Measurements from ENCODE around the gene NRN1. TPM values are rescaled to one million over a fixed set of nuclear protein-coding genes. Genes with fewer than 3 reads are reported as not detected.

Gene NRN1
- total RNA-seq, 1 donor from 2014 or later, result not detected

GRCh38 chr6:5989141-5989723, 17.5 kb downstream of the NRN1 start:
- Mint-ChIP-seq H3K27me3 (peaks cover 60% of the 10 kb centered on the region), H3K9me3 (peaks cover 3% of the 10 kb centered on the region), H3K27ac (no peak overlapping the region), H3K4me3 (no peak overlapping the region), H3K4me1 (peaks cover 2% of the 10 kb centered on the region), H3K36me3 (ENCODE audit: low read depth) (no peaks in the 10 kb centered on the region)
- no peak for ATAC-seq (ENCODE audit: low read depth)
- ChIA-PET CTCF (no interaction called here), POLR2A (no interaction called here)
- no peak for TF ChIP-seq CTCF (IDR thresholded peaks at IDR 0.05)
- intact Hi-C loops (cut with micrococcal nuclease), result no loop called here
- no peak for DNase-seq

- ATAC-seq (ENCODE audit: low read depth), result no peak
Observed at GRCh38 chr6:5986861-5987260, 19.9 kb downstream of the NRN1 start.

GRCh38 chr6:5984150-5985089, 22.3 kb downstream of the NRN1 start:
- intact Hi-C loops (cut with micrococcal nuclease), result no loop called here
- DNase-seq (no peak), ATAC-seq (ENCODE audit: low read depth) (no peak)
- peaks cover 42% of the 10 kb centered on the region for H3K27me3 Mint-ChIP-seq
- peaks cover 5% of the 10 kb centered on the region for H3K9me3 Mint-ChIP-seq
- no peaks in the 10 kb centered on the region for H3K4me1 Mint-ChIP-seq
- ChIA-PET CTCF (no interaction called here), POLR2A (no interaction called here)
- H3K4me3 Mint-ChIP-seq, result no peak overlapping the region
- TF ChIP-seq CTCF (IDR thresholded peaks at IDR 0.05), result no peak
- no peaks in the 10 kb centered on the region for H3K36me3 Mint-ChIP-seq (ENCODE audit: low read depth)
- H3K27ac Mint-ChIP-seq, result no peak overlapping the region

More at GRCh38 chr6:5986861-5987260, 19.9 kb downstream of the NRN1 start:
- TF ChIP-seq CTCF (IDR thresholded peaks at IDR 0.05), result no peak
- intact Hi-C loops (cut with micrococcal nuclease), result no loop called here
- no peak for DNase-seq
- Mint-ChIP-seq H3K4me3 (no peak overlapping the region), H3K36me3 (ENCODE audit: low read depth) (no peaks in the 10 kb centered on the region), H3K4me1 (no peaks in the 10 kb centered on the region), H3K9me3 (no peaks in the 10 kb centered on the region), H3K27me3 (peaks cover 47% of the 10 kb centered on the region), H3K27ac (no peak overlapping the region)
- CTCF ChIA-PET, result no interaction called here
- POLR2A ChIA-PET, result interaction anchor here (0.5 kb wide), 1 partner anchor 1628 kb away, joined by 4 read pairs; no protein-coding TSS in a partner anchor

- ATAC-seq (ENCODE audit: low read depth), result no peak
- ChIA-PET POLR2A (no interaction called here), CTCF (interaction anchor here (1.1 kb wide), 1 partner anchor 510 kb away, joined by 3 read pairs; no protein-coding TSS in a partner anchor)
- Mint-ChIP-seq H3K9me3 (peaks cover 9% of the 10 kb centered on the region), H3K4me1 (no peaks in the 10 kb centered on the region), H3K27me3 (peaks cover 29% of the 10 kb centered on the region), H3K4me3 (no peak overlapping the region), H3K27ac (no peak overlapping the region), H3K36me3 (ENCODE audit: low read depth) (no peaks in the 10 kb centered on the region)
- DNase-seq, result no peak
- intact Hi-C loops (cut with micrococcal nuclease), result no loop called here
- no peak for TF ChIP-seq CTCF (IDR thresholded peaks at IDR 0.05)
Observed at GRCh38 chr6:5981126-5982026, 25.3 kb downstream of the NRN1 start.

All from activated B cell treated with CpG ODN at 0.5 μM for 24 hours (primary cell).